ENCODE measurements around the gene CEACAM4. TPM values are rescaled to one million over a fixed set of nuclear protein-coding genes. Genes with fewer than 3 reads are reported as not detected.

The CEACAM4 gene
- total RNA-seq, 2 experiments from 2014 or later: not detected

- no peak for DNase-seq
- no peak overlapping the region for H3K27ac Mint-ChIP-seq
- H3K27me3 Mint-ChIP-seq: peaks cover 29% of the 10 kb centered on the region
- H3K36me3 Mint-ChIP-seq (ENCODE audit: low read depth): no peaks in the 10 kb centered on the region
- no peaks in the 10 kb centered on the region for H3K4me1 Mint-ChIP-seq (ENCODE audit: low read depth)
- TF ChIP-seq, protein P1, sequence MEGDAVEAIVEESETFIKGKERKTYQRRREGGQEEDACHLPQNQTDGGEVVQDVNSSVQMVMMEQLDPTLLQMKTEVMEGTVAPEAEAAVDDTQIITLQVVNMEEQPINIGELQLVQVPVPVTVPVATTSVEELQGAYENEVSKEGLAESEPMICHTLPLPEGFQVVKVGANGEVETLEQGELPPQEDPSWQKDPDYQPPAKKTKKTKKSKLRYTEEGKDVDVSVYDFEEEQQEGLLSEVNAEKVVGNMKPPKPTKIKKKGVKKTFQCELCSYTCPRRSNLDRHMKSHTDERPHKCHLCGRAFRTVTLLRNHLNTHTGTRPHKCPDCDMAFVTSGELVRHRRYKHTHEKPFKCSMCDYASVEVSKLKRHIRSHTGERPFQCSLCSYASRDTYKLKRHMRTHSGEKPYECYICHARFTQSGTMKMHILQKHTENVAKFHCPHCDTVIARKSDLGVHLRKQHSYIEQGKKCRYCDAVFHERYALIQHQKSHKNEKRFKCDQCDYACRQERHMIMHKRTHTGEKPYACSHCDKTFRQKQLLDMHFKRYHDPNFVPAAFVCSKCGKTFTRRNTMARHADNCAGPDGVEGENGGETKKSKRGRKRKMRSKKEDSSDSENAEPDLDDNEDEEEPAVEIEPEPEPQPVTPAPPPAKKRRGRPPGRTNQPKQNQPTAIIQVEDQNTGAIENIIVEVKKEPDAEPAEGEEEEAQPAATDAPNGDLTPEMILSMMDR (IDR thresholded peaks at IDR 0.05): no peak
- H3K9me3 Mint-ChIP-seq: peaks cover under 1% of the 10 kb centered on the region
- ChIA-PET POLR2A (interaction anchor here (0.6 kb wide), 1 partner anchor 179 kb away, joined by 4 read pairs; no protein-coding TSS in a partner anchor), CTCF (interaction anchor here (1.4 kb wide), 1 partner anchor 17 kb away, joined by 6 read pairs; no protein-coding TSS in a partner anchor)
- intact Hi-C loops (cut with micrococcal nuclease): no loop called here
- H3K4me3 Mint-ChIP-seq: no peak overlapping the region
- no peak for ATAC-seq
Observed at GRCh38 chr19:41624937-41625336, 1.9 kb downstream of the CEACAM4 start.

GRCh38 chr19:41624515-41624914 is 2.4 kb downstream of the CEACAM4 start:
- TF ChIP-seq, protein P1 (IDR thresholded peaks at IDR 0.05): no peak
- no peaks in the 10 kb centered on the region for H3K9me3 Mint-ChIP-seq
- peaks cover 28% of the 10 kb centered on the region for H3K27me3 Mint-ChIP-seq
- H3K4me1 Mint-ChIP-seq (ENCODE audit: low read depth): no peaks in the 10 kb centered on the region
- H3K27ac Mint-ChIP-seq: no peak overlapping the region
- CTCF ChIA-PET: interaction anchor here (1.4 kb wide), 1 partner anchor 17 kb away, joined by 6 read pairs; no protein-coding TSS in a partner anchor
- ATAC-seq: no peak
- intact Hi-C loops (cut with micrococcal nuclease): no loop called here
- H3K36me3 Mint-ChIP-seq (ENCODE audit: low read depth): no peaks in the 10 kb centered on the region
- no peak overlapping the region for H3K4me3 Mint-ChIP-seq
- no peak for DNase-seq
- POLR2A ChIA-PET: interaction anchor here (0.6 kb wide), 1 partner anchor 180 kb away, joined by 4 read pairs; no protein-coding TSS in a partner anchor

DNA sequence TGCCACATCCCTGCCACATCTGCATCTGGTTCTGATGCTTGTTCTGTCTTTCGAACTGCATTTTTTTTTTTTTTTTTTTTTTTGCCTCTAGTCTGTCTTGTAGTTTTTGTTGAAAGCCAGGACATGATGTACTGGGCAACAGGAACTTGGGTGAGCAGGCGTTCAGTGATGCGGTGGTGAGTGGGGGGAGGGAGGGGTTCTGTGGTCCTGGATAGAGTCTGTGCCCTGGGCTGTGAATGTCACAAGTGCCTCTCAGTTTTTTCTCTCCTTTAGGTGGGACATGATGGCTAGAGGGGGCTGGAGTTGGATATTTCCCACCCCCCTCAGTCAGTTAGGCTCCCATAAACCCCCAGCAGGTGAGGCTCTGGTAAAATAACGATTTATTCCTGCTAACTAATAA is 3.5 kb downstream of the CEACAM4 start:
- Mint-ChIP-seq H3K9me3 (no peaks in the 10 kb centered on the region), H3K4me1 (ENCODE audit: low read depth) (no peaks in the 10 kb centered on the region), H3K27me3 (peaks cover 22% of the 10 kb centered on the region), H3K27ac (no peak overlapping the region), H3K36me3 (ENCODE audit: low read depth) (no peaks in the 10 kb centered on the region), H3K4me3 (no peak overlapping the region)
- POLR2A ChIA-PET: no interaction called here
- TF ChIP-seq, protein P1 (IDR thresholded peaks at IDR 0.05): no peak
- intact Hi-C loops (cut with micrococcal nuclease): no loop called here
- CTCF ChIA-PET: no interaction called here
- no peak for ATAC-seq
- DNase-seq: no peak

- POLR2A ChIA-PET: no interaction called here
- H3K4me3 Mint-ChIP-seq: no peak overlapping the region
- peaks cover 17% of the 10 kb centered on the region for H3K27me3 Mint-ChIP-seq
- DNase-seq: no peak
- TF ChIP-seq, protein P1 (IDR thresholded peaks at IDR 0.05): no peak
- H3K4me1 Mint-ChIP-seq (ENCODE audit: low read depth): no peaks in the 10 kb centered on the region
- H3K36me3 Mint-ChIP-seq (ENCODE audit: low read depth): no peaks in the 10 kb centered on the region
- no peak overlapping the region for H3K27ac Mint-ChIP-seq
- no peak for ATAC-seq
- H3K9me3 Mint-ChIP-seq: no peaks in the 10 kb centered on the region
- CTCF ChIA-PET: no interaction called here
- intact Hi-C loops (cut with micrococcal nuclease): no loop called here
Observed at GRCh38 chr19:41621654-41622053, 5.2 kb downstream of the CEACAM4 start.

DNA sequence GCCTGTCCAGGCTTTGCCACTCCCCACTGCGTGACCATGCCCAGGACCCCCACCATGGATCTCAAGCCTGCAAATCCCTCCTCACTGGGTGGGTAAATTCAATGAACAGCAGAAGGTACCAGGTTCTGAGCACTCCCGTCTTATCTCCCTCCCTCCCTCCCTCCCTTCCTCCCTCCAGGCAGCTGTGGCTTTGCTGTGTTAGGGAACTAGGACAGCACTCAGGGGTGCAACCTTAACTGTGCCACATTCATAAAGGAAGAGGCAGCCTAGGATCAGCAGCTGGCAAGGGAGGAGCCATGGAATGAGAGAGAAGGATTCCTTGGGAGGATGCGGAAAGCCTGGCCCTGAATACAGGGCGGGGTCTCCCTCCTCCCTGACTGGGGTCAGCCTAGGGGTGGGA is 5.6 kb downstream of the CEACAM4 start:
- no peak overlapping the region for H3K27ac Mint-ChIP-seq
- no peaks in the 10 kb centered on the region for H3K9me3 Mint-ChIP-seq
- POLR2A ChIA-PET: no interaction called here
- no peaks in the 10 kb centered on the region for H3K4me1 Mint-ChIP-seq (ENCODE audit: low read depth)
- intact Hi-C loops (cut with micrococcal nuclease): no loop called here
- CTCF ChIA-PET: no interaction called here
- no peak overlapping the region for H3K4me3 Mint-ChIP-seq
- TF ChIP-seq, protein P1 (IDR thresholded peaks at IDR 0.05): no peak
- no peaks in the 10 kb centered on the region for H3K36me3 Mint-ChIP-seq (ENCODE audit: low read depth)
- ATAC-seq (no peak), DNase-seq (no peak)
- peaks cover 13% of the 10 kb centered on the region for H3K27me3 Mint-ChIP-seq

All from activated CD8-positive, alpha-beta T cell treated with anti-CD3 and anti-CD28 coated beads for 36 hours (primary cell).